ENCODE measurements around the gene HTT-AS.

Gene HTT-AS

GRCh38 chr4:3025881-3026280 is 48.5 kb downstream of the HTT-AS start:
- H3K4me1 ChIP-seq (ENCODE audit: insufficient read depth, low read length, poor library complexity, severe bottlenecking), result no peaks in the 10 kb centered on the region

GRCh38 chr4:3022651-3023050 is 51.7 kb downstream of the HTT-AS start:
- no peaks in the 10 kb centered on the region for H4K20me1 ChIP-seq (ENCODE audit: insufficient read depth, low read length, poor library complexity, severe bottlenecking)
- no peaks in the 10 kb centered on the region for H3K79me2 ChIP-seq (ENCODE audit: insufficient read depth, low read length)
- no peaks in the 10 kb centered on the region for H3F3A ChIP-seq (ENCODE audit: low read depth)
- no peaks in the 10 kb centered on the region for H3K4me1 ChIP-seq (ENCODE audit: insufficient read depth, low read length, poor library complexity, severe bottlenecking)
- H3K9me3 ChIP-seq (ENCODE audit: insufficient read depth, low read depth, low read length), result no peaks in the 10 kb centered on the region
- no peak overlapping the region for H3K4me3 ChIP-seq (ENCODE audit: low read length, poor library complexity, severe bottlenecking)
- no peak overlapping the region for H2AFZ ChIP-seq (ENCODE audit: low read length)
- TF ChIP-seq EZH2phosphoT487 (IDR thresholded peaks at IDR 0.05; ENCODE audit: borderline replicate concordance), result no peak
- no peak for TF ChIP-seq CTCF (conservative IDR thresholded peaks at IDR 0.05; ENCODE audit: low read length)
- no peaks in the 10 kb centered on the region for H3K27me3 ChIP-seq (ENCODE audit: insufficient read depth, low read length, poor library complexity, severe bottlenecking)
- no peak overlapping the region for H3K9ac ChIP-seq (ENCODE audit: low read depth, low read length, poor library complexity, severe bottlenecking)
- no peak overlapping the region for H3K4me2 ChIP-seq (ENCODE audit: low read depth, low read length, poor library complexity, severe bottlenecking)
- no peaks in the 10 kb centered on the region for H3K36me3 ChIP-seq (ENCODE audit: insufficient read depth, low read length)
- H3K9me2 ChIP-seq (replicated peaks; ENCODE audit: low read depth, low read length), result no peaks in the 10 kb centered on the region

More at GRCh38 chr4:3025881-3026280, 48.5 kb downstream of the HTT-AS start:
- Histone ChIP-seq H4K20me1 (ENCODE audit: insufficient read depth, low read length, poor library complexity, severe bottlenecking) (no peaks in the 10 kb centered on the region), H3K79me2 (ENCODE audit: insufficient read depth, low read length) (no peaks in the 10 kb centered on the region), H3K4me2 (ENCODE audit: low read depth, low read length, poor library complexity, severe bottlenecking) (no peak overlapping the region), H2AFZ (ENCODE audit: low read length) (no peak overlapping the region), H3F3A (ENCODE audit: low read depth) (no peaks in the 10 kb centered on the region), H3K36me3 (ENCODE audit: insufficient read depth, low read length) (no peaks in the 10 kb centered on the region), H3K27me3 (ENCODE audit: insufficient read depth, low read length, poor library complexity, severe bottlenecking) (no peaks in the 10 kb centered on the region), H3K9me3 (ENCODE audit: insufficient read depth, low read depth, low read length) (no peaks in the 10 kb centered on the region), H3K9ac (ENCODE audit: low read depth, low read length, poor library complexity, severe bottlenecking) (no peak overlapping the region), H3K4me3 (ENCODE audit: low read length, poor library complexity, severe bottlenecking) (no peak overlapping the region), H3K9me2 (replicated peaks; ENCODE audit: low read depth, low read length) (no peaks in the 10 kb centered on the region)
- no peak for TF ChIP-seq EZH2phosphoT487 (IDR thresholded peaks at IDR 0.05; ENCODE audit: borderline replicate concordance)
- TF ChIP-seq CTCF (conservative IDR thresholded peaks at IDR 0.05; ENCODE audit: low read length), result no peak

- Histone ChIP-seq H3K9me2 (replicated peaks; ENCODE audit: low read depth, low read length) (no peaks in the 10 kb centered on the region), H3K9me3 (ENCODE audit: insufficient read depth, low read depth, low read length) (no peaks in the 10 kb centered on the region), H4K20me1 (ENCODE audit: insufficient read depth, low read length, poor library complexity, severe bottlenecking) (no peaks in the 10 kb centered on the region), H3K36me3 (ENCODE audit: insufficient read depth, low read length) (no peaks in the 10 kb centered on the region), H3K9ac (ENCODE audit: low read depth, low read length, poor library complexity, severe bottlenecking) (no peak overlapping the region), H3K4me1 (ENCODE audit: insufficient read depth, low read length, poor library complexity, severe bottlenecking) (no peaks in the 10 kb centered on the region), H3K4me3 (ENCODE audit: low read length, poor library complexity, severe bottlenecking) (no peak overlapping the region), H3F3A (ENCODE audit: low read depth) (no peaks in the 10 kb centered on the region), H3K27me3 (ENCODE audit: insufficient read depth, low read length, poor library complexity, severe bottlenecking) (no peaks in the 10 kb centered on the region), H3K4me2 (ENCODE audit: low read depth, low read length, poor library complexity, severe bottlenecking) (no peak overlapping the region), H3K79me2 (ENCODE audit: insufficient read depth, low read length) (no peaks in the 10 kb centered on the region), H2AFZ (ENCODE audit: low read length) (no peak overlapping the region)
- TF ChIP-seq EZH2phosphoT487 (IDR thresholded peaks at IDR 0.05; ENCODE audit: borderline replicate concordance) (no peak), CTCF (conservative IDR thresholded peaks at IDR 0.05; ENCODE audit: low read length) (no peak)
These were observed 52.2 kb downstream of the HTT-AS start for GRCh38 chr4:3022112-3022511.

Data from Loucy (cell line).